GM10266 (cell line): ENCODE data around the gene TXNDC2.

Source experiments
- DNase-seq: peaks from one replicate; pipeline ENCODE4 v3.0.0; 2012; ENCODE audit errors: extremely low spot score
- CTCF ChIP-seq: IDR thresholded peaks from 2 replicates; pipeline ENCODE4 v1.5.1; 2012; ENCODE audit warnings: mild to moderate bottlenecking, low read depth; ENCODE audit not compliant: control insufficient read depth, insufficient read depth; ENCODE audit errors: missing control alignments

Gene TXNDC2

GRCh38 chr18:9876212-9876866 is 9.4 kb upstream of the TXNDC2 start:
- no peak for DNase-seq
- no peak for TF ChIP-seq CTCF

GRCh38 chr18:9876867-9877654 is 8.7 kb upstream of the TXNDC2 start:
- DNase-seq = no peak
- no peak for TF ChIP-seq CTCF

GRCh38 chr18:9877655-9878014 is 8.1 kb upstream of the TXNDC2 start:
- DNase-seq = no peak
- TF ChIP-seq CTCF = no peak

- no peak for TF ChIP-seq CTCF
Measured at GRCh38 chr18:9878095-9878494, 7.7 kb upstream of the TXNDC2 start.

GRCh38 chr18:9878783-9879242 is 7.0 kb upstream of the TXNDC2 start:
- DNase-seq = no peak
- no peak for TF ChIP-seq CTCF

More at GRCh38 chr18:9878095-9878494, 7.7 kb upstream of the TXNDC2 start:
- DNase-seq = no peak

- DNase-seq = no peak
Measured at GRCh38 chr18:9884090-9884489, 1.7 kb upstream of the TXNDC2 start.

More at GRCh38 chr18:9884090-9884489, 1.7 kb upstream of the TXNDC2 start:
- no peak for TF ChIP-seq CTCF
